B cell (primary cell): ENCODE data around the gene IGHMBP2. TPM values are rescaled to one million over a fixed set of nuclear protein-coding genes. Genes with fewer than 3 reads are reported as not detected.

Experiments used
- ATAC-seq: fragments of 200-7000 bp; cut with Tn5 transposase; one replicate; pipeline ENCODE4 v1.10.0; 2021; ENCODE audit warnings: low read depth, mild to moderate bottlenecking, moderate number of reproducible peaks, moderate library complexity
- CTCF ChIA-PET: fragments of 350-600 bp; sonication (Branson Sonifier 250); formaldehyde crosslinking; loops from one replicate; lab custom pipeline; 2021; ENCODE audit warnings: antibody characterized with exemption, inconsistent platforms; lab: Charles Lee
- POLR2A ChIA-PET: fragments of 350-600 bp; sonication (Branson Sonifier 250); formaldehyde crosslinking; loops from one replicate; lab custom pipeline; 2021; ENCODE audit warnings: antibody characterized with exemption; lab: Charles Lee
- DNase-seq: peaks from one replicate; pipeline ENCODE4 v3.0.0; 2013
- H2AFZ ChIP-seq: 2 replicates; pipeline ENCODE4 v1.6.1; 2012; ENCODE audit warnings: mild to moderate bottlenecking, low read depth, low read length; ENCODE audit not compliant: insufficient read depth, poor library complexity, severe bottlenecking
- H3K27ac ChIP-seq, 2 donors: 1 replicate in 1 of 2; 2 replicates in 1 of 2; pipeline ENCODE4 v1.5.1; 2012 to 2013; ENCODE audit warnings: low read length in 2 of 2, mild to moderate bottlenecking in 2 of 2, moderate library complexity in 1 of 2
- H3K27me3 ChIP-seq, 4 experiments: fragments of 200-600 bp in 1 of 4; sonication (generic) in 1 of 4; replicated peaks in 1 of 4; 1 replicate in 2 of 4; 2 replicates in 2 of 4; pipeline versions ENCODE4 v1.6.1 to v1.7.0; 2013 to 2016; ENCODE audit warnings: low read length in 3 of 4, mild to moderate bottlenecking in 2 of 4, mixed read lengths in 1 of 4, moderate library complexity in 1 of 4; ENCODE audit not compliant: insufficient read depth in 4 of 4, control insufficient read depth in 3 of 4; ENCODE audit errors: control extremely low read depth in 1 of 4
- H3K36me3 ChIP-seq, 2 experiments: replicated peaks in 1 of 2; 1 replicate in 1 of 2; 2 replicates in 1 of 2; pipeline versions ENCODE4 v1.6.1 to v1.7.1; 2013; ENCODE audit warnings: low read length in 1 of 2; ENCODE audit not compliant: insufficient read depth in 2 of 2, control insufficient read depth in 1 of 2; ENCODE audit errors: control extremely low read depth in 1 of 2, extremely low read depth in 1 of 2
- H3K4me1 ChIP-seq, 2 donors: fragments of 200-600 bp in 1 of 2; sonication (generic) in 1 of 2; 1 replicate in 1 of 2; 2 replicates in 1 of 2; pipeline versions ENCODE4 v1.5.1 to v1.6.1; 2013 to 2017; ENCODE audit warnings: low read length in 2 of 2; ENCODE audit not compliant: control insufficient read depth in 2 of 2, insufficient read depth in 2 of 2
- H3K4me2 ChIP-seq: replicated peaks from 2 replicates; pipeline ENCODE3; 2012; ENCODE audit warnings: mild to moderate bottlenecking, low read depth, low read length; ENCODE audit not compliant: poor library complexity, severe bottlenecking
- H3K4me3 ChIP-seq, 5 experiments: fragments of 200-600 bp in 1 of 5; sonication (generic) in 1 of 5; 1 replicate in 3 of 5; 2 replicates in 2 of 5; pipeline versions ENCODE4 v1.5.1 to v1.7.0; 2011 to 2016; ENCODE audit warnings: low read length in 4 of 5, mild to moderate bottlenecking in 4 of 5, low read depth in 2 of 5, control low read depth in 1 of 5, moderate library complexity in 1 of 5; ENCODE audit not compliant: insufficient read depth in 1 of 5; ENCODE audit errors: control extremely low read depth in 1 of 5, extremely low read depth in 1 of 5
- H3K79me2 ChIP-seq: fragments of 200-600 bp; sonication (generic); one replicate; pipeline ENCODE4 v1.6.0; 2016; ENCODE audit warnings: low read length; ENCODE audit not compliant: control insufficient read depth, insufficient read depth
- H3K9ac ChIP-seq: fragments of 200-600 bp; sonication (generic); 2 replicates; pipeline ENCODE4 v1.6.1; 2017; ENCODE audit warnings: mild to moderate bottlenecking, low read length, moderate library complexity
- H3K9me3 ChIP-seq, 3 donors: one replicate each; pipeline versions ENCODE4 v1.6.1 to v1.7.1; 2013; ENCODE audit warnings: low read length in 2 of 3; ENCODE audit not compliant: control insufficient read depth in 2 of 3, insufficient read depth in 1 of 3; ENCODE audit errors: control extremely low read depth in 1 of 3
- H4K20me1 ChIP-seq: 2 replicates; pipeline ENCODE4 v1.6.0; 2012; ENCODE audit warnings: mild to moderate bottlenecking, low read length; ENCODE audit not compliant: insufficient read depth, control insufficient read depth, poor library complexity, severe bottlenecking
- H3K27ac Mint-ChIP-seq: one replicate; pipeline ENCODE4 v1.8.0; 2021; ENCODE audit warnings: mixed read lengths
- H3K27me3 Mint-ChIP-seq: one replicate; pipeline ENCODE4 v1.8.0; 2021; ENCODE audit warnings: mixed read lengths
- H3K4me1 Mint-ChIP-seq: one replicate; pipeline ENCODE4 v1.8.0; 2021; ENCODE audit warnings: mixed read lengths
- H3K4me3 Mint-ChIP-seq: one replicate; pipeline ENCODE4 v1.8.0; 2021; ENCODE audit warnings: mixed read lengths
- H3K9me3 Mint-ChIP-seq: one replicate; pipeline ENCODE4 v1.8.0; 2022; ENCODE audit warnings: mixed read lengths; ENCODE audit not compliant: insufficient read depth
- CTCF ChIP-seq: fragments of 200-600 bp; IDR thresholded peaks from one replicate; pipeline ENCODE4 v1.8.0; 2022; ENCODE audit warnings: antibody characterized with exemption, mild to moderate bottlenecking
- EZH2 ChIP-seq: IDR thresholded peaks from 2 replicates; pipeline ENCODE4 v1.6.1; 2012; ENCODE audit warnings: borderline replicate concordance, low read depth, mild to moderate bottlenecking, moderate library complexity, low read length; ENCODE audit not compliant: insufficient read depth, poor library complexity, severe bottlenecking
- WGBS: methylation state at CpG from one replicate; pipeline ENCODE4 v1.1.5; 2013; ENCODE audit warnings: missing lambda C conversion rate; ENCODE audit not compliant: insufficient coverage; 5-methylcytosine and 5-hydroxymethylcytosine counted together
- intact Hi-C: fragments of 100-400 bp; cut with micrococcal nuclease; formaldehyde crosslinking; loops from one replicate; pipeline ENCODE4 v1.10.0; 2022
- polyA plus RNA-seq: library from polyadenylated mRNA; depleted of rRNA; stranded (reverse); fragments of >200 nt; gene quantifications from 2 replicates; pipeline ENCODE4 v1.2.3, GENCODE V29; 2012
- total RNA-seq, 2 donors: library from RNA; stranded (reverse); fragments of 120-200 nt in 1 of 2; gene quantifications; 1 replicate in 1 of 2; 2 replicates in 1 of 2; pipeline versions ENCODE4 v1.2.3 to v1.2.4, GENCODE V29; 2013 to 2022

The IGHMBP2 gene
- total and polyA plus RNA-seq, 2 donors (not counting 1 experiment from before 2014, with no cell fraction given), result 41.4 to 42.9 TPM

GRCh38 chr11:68982134-68982533 lies 78.4 kb downstream of the IGHMBP2 start:
- Histone ChIP-seq H3K27ac (no peak overlapping the region), H3K4me3 (no peak overlapping the region), H3K4me2 (no peak overlapping the region), H3K9me3 (peaks cover 3 to 9% (median 4%) of the 10 kb centered on the region in 3 donors), H3K36me3 (no peaks in the 10 kb centered on the region), H4K20me1 (no peaks in the 10 kb centered on the region), H3K79me2 (no peaks in the 10 kb centered on the region), H3K9ac (no peak overlapping the region), H2AFZ (no peak overlapping the region), H3K4me1 (no peaks in the 10 kb centered on the region), H3K27me3 (peaks cover 0 to 5% (median 0%) of the 10 kb centered on the region in 4 experiments)
- H3K4me3 Mint-ChIP-seq, result no peak overlapping the region
- peaks cover 4% of the 10 kb centered on the region for H3K9me3 Mint-ChIP-seq
- DNase-seq (no peak), ATAC-seq (no peak)
- ChIA-PET POLR2A (no interaction called here), CTCF (no interaction called here)
- WGBS, result no CpG with 5 or more reads among the region's 2 CpGs
- intact Hi-C loops, result no loop called here
- H3K27me3 Mint-ChIP-seq, result peaks cover 31% of the 10 kb centered on the region
- TF ChIP-seq EZH2 (no peak), CTCF (no peak)
- H3K4me1 Mint-ChIP-seq, result no peaks in the 10 kb centered on the region
- H3K27ac Mint-ChIP-seq, result no peak overlapping the region

GRCh38 chr11:68983801-68984200 lies 80.1 kb downstream of the IGHMBP2 start:
- ChIA-PET POLR2A (no interaction called here), CTCF (no interaction called here)
- H3K9ac ChIP-seq, result no peak overlapping the region
- peaks cover 0 to 6% (median 0%) of the 10 kb centered on the region in 4 experiments for H3K27me3 ChIP-seq
- intact Hi-C loops, result no loop called here
- H3K4me2 ChIP-seq, result no peak overlapping the region
- no peaks in the 10 kb centered on the region for H3K4me1 Mint-ChIP-seq
- H3K79me2 ChIP-seq, result no peaks in the 10 kb centered on the region
- whole genome bisulfite sequencing, result 91% methylated on average over 4 of the region's 6 CpGs
- H3K9me3 Mint-ChIP-seq, result peaks cover 4% of the 10 kb centered on the region
- no peak overlapping the region for H3K4me3 ChIP-seq
- H3K36me3 ChIP-seq, result no peaks in the 10 kb centered on the region
- peaks cover 3 to 10% (median 4%) of the 10 kb centered on the region in 3 donors for H3K9me3 ChIP-seq
- H3K27ac Mint-ChIP-seq, result no peak overlapping the region
- no peak for ATAC-seq
- no peak overlapping the region for H3K27ac ChIP-seq
- no peak for DNase-seq
- no peak overlapping the region for H3K4me3 Mint-ChIP-seq
- no peak overlapping the region for H2AFZ ChIP-seq
- H3K4me1 ChIP-seq, result no peaks in the 10 kb centered on the region
- no peaks in the 10 kb centered on the region for H4K20me1 ChIP-seq
- no peak for TF ChIP-seq EZH2
- TF ChIP-seq CTCF, result no peak
- H3K27me3 Mint-ChIP-seq, result peaks cover 35% of the 10 kb centered on the region
